HEK293 (cell line): Measurements from ENCODE around the gene KCNK3.
"Not testable (repeated sequence)": the region's sequence is repeated elsewhere in the genome, so short reads cannot be mapped to it uniquely, and the experiment has no call there.

Experiments used
- CTCF ChIA-PET: fragments of 350-600 bp; formaldehyde crosslinking; extraction: SDS; loops from one replicate; lab custom pipeline; 2021; ENCODE audit warnings: antibody characterized with exemption; lab: Yijun Ruan, JAX
- POLR2A ChIA-PET: fragments of 300-600 bp; formaldehyde crosslinking; extraction: SDS; loops from one replicate; lab custom pipeline; 2020; ENCODE audit warnings: antibody characterized with exemption, inconsistent platforms; lab: Yijun Ruan, JAX
- H3K27ac ChIP-seq: fragments of 200-500 bp; sonication (Bioruptor generic); 2 replicates; pipeline ENCODE4 v1.5.1; 2014; ENCODE audit warnings: low read depth, low read length, control low read depth, inconsistent platforms; ENCODE audit errors: extremely low read depth
- H3K36me3 ChIP-seq, 2 experiments: fragments of 200-500 bp in 1 of 2; sonication (Bioruptor generic) in 1 of 2; 1 replicate in 1 of 2; 2 replicates in 1 of 2; pipeline ENCODE4 v1.5.1; 2014 to 2017; ENCODE audit warnings: inconsistent platforms in 2 of 2, low read length in 2 of 2; ENCODE audit not compliant: control insufficient read depth in 2 of 2, insufficient read depth in 1 of 2
- H3K4me1 ChIP-seq: fragments of 200-500 bp; sonication (Bioruptor generic); 2 replicates; pipeline ENCODE4 v1.5.1; 2014; ENCODE audit warnings: mild to moderate bottlenecking, low read length, inconsistent platforms; ENCODE audit not compliant: control insufficient read depth, insufficient read depth
- H3K4me3 ChIP-seq: 2 replicates; pipeline ENCODE4 v1.5.1; 2011; ENCODE audit warnings: low read depth, mild to moderate bottlenecking, control low read depth, low read length, moderate library complexity
- H3K9me3 ChIP-seq: fragments of 200-500 bp; sonication (Bioruptor generic); 2 replicates; pipeline ENCODE4 v1.5.1; 2014; ENCODE audit warnings: low read depth, low read length, inconsistent platforms; ENCODE audit not compliant: control insufficient read depth, insufficient read depth
- SETDB1 ChIP-seq: IDR thresholded peaks from one replicate; pipeline ENCODE4 v1.6.1; 2017; ENCODE audit warnings: mild to moderate bottlenecking, low read length, moderate library complexity, mixed read lengths; ENCODE audit not compliant: insufficient read length
- ZBTB48 ChIP-seq: fragments of 450-650 bp; formaldehyde crosslinking; IDR thresholded peaks from 2 replicates; pipeline ENCODE4 v1.5.1; 2016; ENCODE audit warnings: missing biosample characterization, missing genetic modification characterization
- ZNF121 ChIP-seq: fragments of 450-650 bp; formaldehyde crosslinking; IDR thresholded peaks from 2 replicates; pipeline ENCODE4 v1.5.1; 2016; ENCODE audit warnings: missing biosample characterization, missing genetic modification characterization
- ZNF146 ChIP-seq: fragments of 450-650 bp; formaldehyde crosslinking; IDR thresholded peaks from 2 replicates; pipeline ENCODE4 v1.5.1; 2016; ENCODE audit warnings: missing biosample characterization, missing genetic modification characterization
- ZNF169 ChIP-seq: fragments of 450-650 bp; formaldehyde crosslinking; IDR thresholded peaks from 2 replicates; pipeline ENCODE4 v1.5.1; 2016; ENCODE audit warnings: missing biosample characterization, missing genetic modification characterization
- ZNF174 ChIP-seq: fragments of 450-650 bp; formaldehyde crosslinking; IDR thresholded peaks from 2 replicates; pipeline ENCODE4 v1.5.0; 2017; ENCODE audit warnings: missing biosample characterization, mild to moderate bottlenecking, missing genetic modification characterization
- ZNF211 ChIP-seq: fragments of 450-650 bp; formaldehyde crosslinking; IDR thresholded peaks from 2 replicates; pipeline ENCODE4 v1.5.1; 2016; ENCODE audit warnings: low read depth, missing biosample characterization, missing genetic modification characterization
- ZNF248 ChIP-seq: fragments of 450-650 bp; formaldehyde crosslinking; IDR thresholded peaks from 2 replicates; pipeline ENCODE4 v1.5.1; 2017; ENCODE audit warnings: missing biosample characterization, missing genetic modification characterization
- ZNF280D ChIP-seq: fragments of 450-650 bp; formaldehyde crosslinking; IDR thresholded peaks from 2 replicates; pipeline ENCODE4 v1.5.1; 2016; ENCODE audit warnings: missing biosample characterization, missing genetic modification characterization
- ZNF366 ChIP-seq: fragments of 450-650 bp; formaldehyde crosslinking; conservative IDR thresholded peaks from 2 replicates; pipeline ENCODE4 v1.5.1; 2016; ENCODE audit warnings: missing biosample characterization, missing genetic modification characterization
- ZNF433 ChIP-seq: fragments of 450-650 bp; formaldehyde crosslinking; IDR thresholded peaks from 2 replicates; pipeline ENCODE4 v1.5.1; 2016; ENCODE audit warnings: missing biosample characterization, missing genetic modification characterization, low read depth
- ZNF561 ChIP-seq: fragments of 450-650 bp; IDR thresholded peaks from 2 replicates; pipeline ENCODE4 v1.5.1; 2018; ENCODE audit warnings: missing biosample characterization, missing genetic modification characterization, borderline replicate concordance
- ZNF571 ChIP-seq: fragments of 450-650 bp; formaldehyde crosslinking; IDR thresholded peaks from 2 replicates; pipeline ENCODE4 v1.5.0; 2017; ENCODE audit warnings: missing biosample characterization, missing genetic modification characterization
- ZNF596 ChIP-seq: fragments of 450-650 bp; IDR thresholded peaks from 2 replicates; pipeline ENCODE4 v1.5.0; 2018; ENCODE audit warnings: missing biosample characterization, mild to moderate bottlenecking, missing genetic modification characterization, moderate library complexity
- ZNF660 ChIP-seq: fragments of 450-650 bp; IDR thresholded peaks from 2 replicates; pipeline ENCODE4 v1.5.1; 2018; ENCODE audit warnings: missing biosample characterization, mild to moderate bottlenecking, missing genetic modification characterization
- ZSCAN16 ChIP-seq: fragments of 450-650 bp; formaldehyde crosslinking; IDR thresholded peaks from 2 replicates; pipeline ENCODE4 v1.5.1; 2016; ENCODE audit warnings: missing biosample characterization, missing genetic modification characterization
- TF ChIP-seq, protein P1 (sequence below): fragments of 450-650 bp; formaldehyde crosslinking; IDR thresholded peaks from 2 replicates; pipeline ENCODE4 v1.5.1; 2016; ENCODE audit warnings: missing biosample characterization, missing genetic modification characterization, low read depth

Gene KCNK3

DNA sequence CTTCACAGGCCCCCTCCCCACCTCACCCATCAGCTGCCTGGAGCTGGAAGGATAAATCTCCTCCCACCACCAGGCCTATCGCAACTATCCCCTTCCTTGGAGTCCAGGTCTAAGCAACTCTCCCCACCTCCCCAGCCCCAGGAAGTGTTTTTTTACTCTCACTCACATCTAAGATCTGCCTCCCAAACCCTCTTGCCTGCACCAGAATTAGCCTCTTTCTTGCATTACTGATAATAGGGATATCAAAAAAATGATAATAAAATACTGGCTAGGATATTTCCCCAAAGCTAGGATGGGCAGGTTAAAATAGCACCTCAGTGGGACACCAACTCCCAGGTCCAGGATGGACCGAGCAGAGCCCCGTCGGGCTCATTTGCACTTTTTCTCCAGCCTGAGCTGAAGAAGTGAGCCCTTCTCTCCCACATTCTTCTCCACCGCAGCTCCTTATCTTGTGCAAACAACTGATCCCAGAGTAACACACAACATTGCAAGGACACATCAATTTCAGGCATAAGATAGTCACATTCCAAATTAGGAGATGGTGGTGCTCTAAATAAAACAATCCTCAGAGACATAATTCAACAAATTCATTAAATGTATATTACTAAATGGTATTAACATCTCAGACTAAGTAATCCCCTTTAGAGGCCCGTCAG is 33.7 kb upstream of the KCNK3 start:
- TF ChIP-seq ZNF571 (tag by site-specific recombination) = no peak
- no peak for TF ChIP-seq ZNF366
- no peak for TF ChIP-seq ZNF660 (tag by site-specific recombination)
- TF ChIP-seq ZNF561 (tag by site-specific recombination) = no peak
- TF ChIP-seq ZNF121 (tag by site-specific recombination) = no peak
- TF ChIP-seq ZNF169 = no peak
- TF ChIP-seq ZNF211 = no peak
- no peak for TF ChIP-seq ZSCAN16 (tag by site-specific recombination)
- TF ChIP-seq, all 188 proteins: peak for 0
- Histone ChIP-seq H3K4me3 (no peak overlapping the region), H3K27ac (no peak overlapping the region), H3K9me3 (no peaks in the 10 kb centered on the region), H3K4me1 (no peaks in the 10 kb centered on the region), H3K36me3 (no peaks in the 10 kb centered on the region)
- POLR2A ChIA-PET = no interaction called here
- CTCF ChIA-PET = no interaction called here

- ChIA-PET POLR2A (no interaction called here), CTCF (interaction anchor here (0.8 to 1.3 kb wide), 3 partner anchors 22 to 140 kb away, joined by 3 to 4 read pairs (median 4); no protein-coding TSS in a partner anchor)
- Histone ChIP-seq H3K27ac (no peak overlapping the region), H3K4me1 (no peaks in the 10 kb centered on the region), H3K9me3 (no peaks in the 10 kb centered on the region), H3K36me3 (no peaks in the 10 kb centered on the region), H3K4me3 (no peak overlapping the region)
- TF ChIP-seq SETDB1 (peak; percentile 69), ZNF146 (tag by site-specific recombination) (0 out of 2 replicates have a peak, but pooled peaks have one; percentile 52), ZNF248 (no peak), ZNF280D (tag by site-specific recombination) (0 out of 2 replicates have a peak, but pooled peaks have one; percentile 35)
Observed at GRCh38 chr2:26660363-26660962, 32.1 kb upstream of the KCNK3 start.

GRCh38 chr2:26665296-26665695 is 27.2 kb upstream of the KCNK3 start:
- H3K4me1 ChIP-seq, CTCF ChIA-PET, H3K27ac ChIP-seq, H3K36me3 ChIP-seq, H3K9me3 ChIP-seq, H3K4me3 ChIP-seq, POLR2A ChIA-PET: not testable (repeated sequence)

DNA sequence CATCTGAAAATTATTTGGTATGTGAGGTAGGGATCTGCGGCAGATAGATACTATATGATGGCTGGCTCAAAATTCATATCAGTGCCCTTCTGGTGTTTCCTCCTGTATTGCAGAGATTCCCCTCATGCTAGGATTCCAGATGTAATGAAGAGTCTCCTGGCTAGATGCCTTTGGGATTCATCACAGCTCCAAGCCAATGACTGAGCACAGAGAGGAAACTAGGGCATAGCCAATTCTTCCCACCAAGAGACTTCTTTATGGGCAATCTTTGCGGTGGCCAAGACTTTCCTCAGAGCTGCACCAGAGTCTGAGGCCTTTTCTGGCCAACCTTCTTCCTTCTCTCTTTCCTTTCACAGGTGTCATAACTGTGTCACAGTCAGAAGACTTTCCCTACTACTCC is 25.9 kb upstream of the KCNK3 start:
- no peaks in the 10 kb centered on the region for H3K9me3 ChIP-seq
- H3K36me3 ChIP-seq = no peaks in the 10 kb centered on the region
- CTCF ChIA-PET = no interaction called here
- H3K4me1 ChIP-seq = no peaks in the 10 kb centered on the region
- TF ChIP-seq, protein P1, sequence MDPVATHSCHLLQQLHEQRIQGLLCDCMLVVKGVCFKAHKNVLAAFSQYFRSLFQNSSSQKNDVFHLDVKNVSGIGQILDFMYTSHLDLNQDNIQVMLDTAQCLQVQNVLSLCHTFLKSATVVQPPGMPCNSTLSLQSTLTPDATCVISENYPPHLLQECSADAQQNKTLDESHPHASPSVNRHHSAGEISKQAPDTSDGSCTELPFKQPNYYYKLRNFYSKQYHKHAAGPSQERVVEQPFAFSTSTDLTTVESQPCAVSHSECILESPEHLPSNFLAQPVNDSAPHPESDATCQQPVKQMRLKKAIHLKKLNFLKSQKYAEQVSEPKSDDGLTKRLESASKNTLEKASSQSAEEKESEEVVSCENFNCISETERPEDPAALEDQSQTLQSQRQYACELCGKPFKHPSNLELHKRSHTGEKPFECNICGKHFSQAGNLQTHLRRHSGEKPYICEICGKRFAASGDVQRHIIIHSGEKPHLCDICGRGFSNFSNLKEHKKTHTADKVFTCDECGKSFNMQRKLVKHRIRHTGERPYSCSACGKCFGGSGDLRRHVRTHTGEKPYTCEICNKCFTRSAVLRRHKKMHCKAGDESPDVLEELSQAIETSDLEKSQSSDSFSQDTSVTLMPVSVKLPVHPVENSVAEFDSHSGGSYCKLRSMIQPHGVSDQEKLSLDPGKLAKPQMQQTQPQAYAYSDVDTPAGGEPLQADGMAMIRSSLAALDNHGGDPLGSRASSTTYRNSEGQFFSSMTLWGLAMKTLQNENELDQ (tag by site-specific recombination) = no peak
- no peak for TF ChIP-seq ZNF433 (tag by site-specific recombination)
- no peak for TF ChIP-seq ZBTB48 (tag by site-specific recombination)
- no peak for TF ChIP-seq ZNF596 (tag by site-specific recombination)
- TF ChIP-seq ZNF174 = no peak
- TF ChIP-seq, all 188 proteins: peak for 0
- POLR2A ChIA-PET = interaction anchor here (1.1 kb wide), 1 partner anchor 633 kb away, joined by 3 read pairs; the partner anchor contains the start of gene RAB10
- H3K4me3 ChIP-seq = no peak overlapping the region
- H3K27ac ChIP-seq = no peak overlapping the region
